Mucosa of descending colon (tissue), 3 donors: Measurements from ENCODE around the gene ASB10. TPM values are rescaled to one million over a fixed set of nuclear protein-coding genes. Genes with fewer than 3 reads are reported as not detected.
A peak's percentile ranks its signal among the peaks of the same experiment; 100 is the strongest.

ENCODE experiments used
- ATAC-seq: fragments of 200-7000 bp; cut with Tn5 transposase; one replicate; pipeline ENCODE4 v1.9.1; 2020; ENCODE audit warnings: mild to moderate bottlenecking, moderate library complexity
- DNase-seq, 3 donors: peaks; one replicate each; pipeline ENCODE4 v3.0.0-alpha.2; 2020
- H3K36me3 ChIP-seq: fragments of 200-600 bp; one replicate; pipeline ENCODE4 v1.8.0; 2021; ENCODE audit warnings: low read depth, mild to moderate bottlenecking
- H3K4me1 ChIP-seq: fragments of 200-600 bp; one replicate; pipeline ENCODE4 v1.8.0; 2021; ENCODE audit warnings: low read depth, mild to moderate bottlenecking
- H3K4me3 ChIP-seq: fragments of 200-600 bp; one replicate; pipeline ENCODE4 v1.8.0; 2021; ENCODE audit warnings: mild to moderate bottlenecking
- H3K9me3 ChIP-seq: fragments of 200-600 bp; one replicate; pipeline ENCODE4 v1.8.0; 2021; ENCODE audit warnings: mild to moderate bottlenecking
- intact Hi-C, 2 donors: fragments of 100-400 bp; cut with DNase I in 1 of 2; cut with micrococcal nuclease in 1 of 2; formaldehyde crosslinking; loops; one replicate each; pipeline versions ENCODE4 v1.11.0 to v1.11.1; 2022; cut with DNase I, micrococcal nuclease
- total RNA-seq, 3 donors: library from RNA; stranded (reverse); fragmentation: NEBNext Ultra II Directional in 2 of 3; extraction: Animal tissue kit (Norgen Biotek cat#: 25700) in 2 of 3; gene quantifications; one replicate each; pipeline versions ENCODE4 v1.2.1 to v1.2.4, GENCODE V29; 2021 to 2023
- TF ChIP-seq, protein P1 (sequence below): fragments of 200-600 bp; IDR thresholded peaks from one replicate; pipeline ENCODE4 v1.8.0; 2022; ENCODE audit warnings: antibody characterized with exemption, mild to moderate bottlenecking
- donor health status: DM: no; HTN: no; CAD: no; lungs with moderate emphysema.
- donor health status: DM: no; HTN: no; CAD: no.
- donor health status: DM: no; HTN: yes; CAD: no.

The ASB10 gene
- total RNA-seq, 3 donors from 2014 or later: not detected

DNA sequence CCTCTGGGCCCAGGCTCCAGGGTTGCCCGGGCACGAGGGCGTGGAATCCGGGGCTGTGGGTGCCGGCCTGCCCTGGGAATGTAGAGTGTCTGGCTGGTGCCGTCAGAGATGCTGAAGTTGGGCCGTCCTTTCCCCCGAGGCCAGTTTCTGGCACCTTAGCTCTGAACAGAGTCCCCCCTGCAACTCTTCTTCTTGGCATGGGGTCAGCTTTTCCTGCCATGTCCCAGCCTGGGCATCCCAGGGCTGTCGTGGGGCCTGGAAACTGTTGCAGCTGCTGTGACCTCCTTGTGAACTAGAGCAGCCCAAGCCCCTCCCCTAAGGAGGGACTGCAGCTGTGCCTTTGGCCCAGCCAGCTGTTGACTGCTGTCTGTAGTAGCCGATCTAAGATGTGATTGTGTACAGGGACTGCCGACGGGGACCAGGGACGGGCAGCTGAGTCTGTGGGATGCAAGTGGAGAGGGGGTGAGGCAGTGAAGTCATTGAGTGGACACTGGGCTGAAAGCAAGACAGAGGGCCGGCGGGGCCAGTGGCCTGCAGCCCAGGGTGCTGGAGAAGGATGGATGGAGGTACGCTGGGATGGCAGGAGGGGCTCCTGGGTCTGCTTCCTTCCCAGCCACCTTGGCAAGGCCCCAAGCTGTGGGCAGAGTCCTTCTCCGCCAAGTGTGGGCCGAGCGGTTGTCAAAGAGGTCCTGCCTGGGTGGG is 55.3 kb downstream of the ASB10 start:
- ATAC-seq: no peak
- Histone ChIP-seq H3K36me3 (no peaks in the 10 kb centered on the region), H3K4me3 (no peak overlapping the region), H3K9me3 (no peaks in the 10 kb centered on the region), H3K4me1 (peaks cover 3% of the 10 kb centered on the region)
- DNase-seq: peak in 2 of 3 donors; percentile 17 to 32
- intact Hi-C loops: no loop called here
- TF ChIP-seq, protein P1, sequence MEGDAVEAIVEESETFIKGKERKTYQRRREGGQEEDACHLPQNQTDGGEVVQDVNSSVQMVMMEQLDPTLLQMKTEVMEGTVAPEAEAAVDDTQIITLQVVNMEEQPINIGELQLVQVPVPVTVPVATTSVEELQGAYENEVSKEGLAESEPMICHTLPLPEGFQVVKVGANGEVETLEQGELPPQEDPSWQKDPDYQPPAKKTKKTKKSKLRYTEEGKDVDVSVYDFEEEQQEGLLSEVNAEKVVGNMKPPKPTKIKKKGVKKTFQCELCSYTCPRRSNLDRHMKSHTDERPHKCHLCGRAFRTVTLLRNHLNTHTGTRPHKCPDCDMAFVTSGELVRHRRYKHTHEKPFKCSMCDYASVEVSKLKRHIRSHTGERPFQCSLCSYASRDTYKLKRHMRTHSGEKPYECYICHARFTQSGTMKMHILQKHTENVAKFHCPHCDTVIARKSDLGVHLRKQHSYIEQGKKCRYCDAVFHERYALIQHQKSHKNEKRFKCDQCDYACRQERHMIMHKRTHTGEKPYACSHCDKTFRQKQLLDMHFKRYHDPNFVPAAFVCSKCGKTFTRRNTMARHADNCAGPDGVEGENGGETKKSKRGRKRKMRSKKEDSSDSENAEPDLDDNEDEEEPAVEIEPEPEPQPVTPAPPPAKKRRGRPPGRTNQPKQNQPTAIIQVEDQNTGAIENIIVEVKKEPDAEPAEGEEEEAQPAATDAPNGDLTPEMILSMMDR: no peak

DNA sequence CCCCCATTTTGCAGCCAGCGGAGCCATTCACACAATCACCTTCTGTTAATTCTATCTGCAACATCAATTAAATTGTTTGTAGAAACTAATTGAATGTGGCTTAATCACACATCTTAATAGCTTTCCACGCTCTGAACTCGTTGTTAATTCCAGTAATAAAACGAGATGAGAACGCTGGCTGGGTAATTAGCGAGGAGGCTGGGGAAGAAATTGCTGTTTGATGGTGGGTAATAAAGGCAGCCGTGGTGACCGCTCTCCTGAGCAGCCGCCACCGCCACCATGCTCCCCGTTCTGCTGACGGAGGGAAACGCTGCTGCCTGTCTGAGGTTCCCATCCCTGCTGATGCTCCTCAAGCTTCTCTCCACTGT is 55.8 kb downstream of the ASB10 start:
- H3K4me3 ChIP-seq: no peak overlapping the region
- TF ChIP-seq, protein P1: no peak
- DNase-seq (no peak), ATAC-seq (no peak)
- intact Hi-C loops: no loop called here
- H3K9me3 ChIP-seq: no peaks in the 10 kb centered on the region
- no peaks in the 10 kb centered on the region for H3K36me3 ChIP-seq
- H3K4me1 ChIP-seq: peaks cover 3% of the 10 kb centered on the region

DNA sequence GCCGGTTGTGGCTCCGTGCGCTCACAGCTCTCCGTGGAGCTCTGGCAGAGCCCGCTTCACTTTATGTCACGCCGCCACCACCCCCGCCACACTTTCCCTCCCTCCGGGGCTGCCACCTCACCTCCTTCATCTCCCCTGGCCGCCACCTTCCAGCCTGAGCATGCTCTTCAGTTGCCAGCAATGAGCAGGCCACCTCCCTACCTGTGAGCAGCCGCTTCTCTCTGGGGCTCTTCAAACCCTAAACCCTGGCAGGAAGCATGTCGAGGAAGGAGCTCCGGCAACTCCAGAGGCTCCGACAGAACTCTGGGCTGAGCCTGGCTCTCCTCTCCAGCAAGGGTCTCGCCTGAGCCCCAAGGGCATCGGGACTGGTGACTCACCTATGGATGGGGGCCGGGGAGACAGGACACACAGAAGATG is 56.3 kb downstream of the ASB10 start:
- ATAC-seq: no peak
- Histone ChIP-seq H3K4me1 (peaks cover 3% of the 10 kb centered on the region), H3K4me3 (no peak overlapping the region), H3K36me3 (no peaks in the 10 kb centered on the region), H3K9me3 (no peaks in the 10 kb centered on the region)
- TF ChIP-seq, protein P1: no peak
- peak in 2 of 3 donors; percentile 23 to 29 for DNase-seq
- intact Hi-C loops: no loop called here

DNA sequence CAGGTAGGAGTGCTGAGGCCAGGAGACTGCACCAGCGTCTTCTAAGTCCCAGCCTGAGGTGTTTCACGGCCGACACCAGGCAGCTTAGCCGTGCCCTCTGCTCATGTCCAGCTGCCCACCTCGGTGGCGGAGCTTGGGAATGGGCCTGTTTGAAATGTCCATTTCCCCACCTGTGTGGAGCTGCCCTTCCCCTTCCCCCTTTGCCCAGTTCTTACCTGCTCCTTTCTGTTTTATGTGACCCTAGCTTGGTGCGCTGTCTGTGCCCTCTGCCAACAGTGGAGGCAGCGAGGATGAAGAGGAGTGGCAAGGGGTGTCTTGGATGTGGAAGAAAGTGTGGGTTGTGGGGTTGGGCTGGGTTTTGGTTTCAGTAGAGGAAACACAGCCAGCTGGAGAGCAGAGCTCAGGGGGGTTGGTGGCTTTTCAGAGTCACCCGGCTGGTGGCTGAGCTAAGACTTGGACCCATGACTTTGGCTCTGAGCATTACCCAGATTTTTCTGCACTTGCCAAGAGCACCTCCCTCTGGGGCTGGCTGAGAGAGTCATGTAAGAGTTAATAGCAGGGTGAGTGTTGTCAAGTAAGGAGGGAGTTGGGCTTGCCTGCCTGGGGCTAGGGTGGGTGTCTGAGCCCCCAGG is 57.0 kb downstream of the ASB10 start:
- Histone ChIP-seq H3K9me3 (no peaks in the 10 kb centered on the region), H3K4me3 (no peak overlapping the region), H3K4me1 (peaks cover 10% of the 10 kb centered on the region), H3K36me3 (no peaks in the 10 kb centered on the region)
- intact Hi-C loops: loop anchor here in 1 of 2 donors (5.0 kb wide), 1 partner anchor 37 kb away; the partner anchor contains the start of gene GBX1
- DNase-seq (peak in 1 of 3 donors; percentile 15), ATAC-seq (no peak)
- TF ChIP-seq, protein P1: no peak

DNA sequence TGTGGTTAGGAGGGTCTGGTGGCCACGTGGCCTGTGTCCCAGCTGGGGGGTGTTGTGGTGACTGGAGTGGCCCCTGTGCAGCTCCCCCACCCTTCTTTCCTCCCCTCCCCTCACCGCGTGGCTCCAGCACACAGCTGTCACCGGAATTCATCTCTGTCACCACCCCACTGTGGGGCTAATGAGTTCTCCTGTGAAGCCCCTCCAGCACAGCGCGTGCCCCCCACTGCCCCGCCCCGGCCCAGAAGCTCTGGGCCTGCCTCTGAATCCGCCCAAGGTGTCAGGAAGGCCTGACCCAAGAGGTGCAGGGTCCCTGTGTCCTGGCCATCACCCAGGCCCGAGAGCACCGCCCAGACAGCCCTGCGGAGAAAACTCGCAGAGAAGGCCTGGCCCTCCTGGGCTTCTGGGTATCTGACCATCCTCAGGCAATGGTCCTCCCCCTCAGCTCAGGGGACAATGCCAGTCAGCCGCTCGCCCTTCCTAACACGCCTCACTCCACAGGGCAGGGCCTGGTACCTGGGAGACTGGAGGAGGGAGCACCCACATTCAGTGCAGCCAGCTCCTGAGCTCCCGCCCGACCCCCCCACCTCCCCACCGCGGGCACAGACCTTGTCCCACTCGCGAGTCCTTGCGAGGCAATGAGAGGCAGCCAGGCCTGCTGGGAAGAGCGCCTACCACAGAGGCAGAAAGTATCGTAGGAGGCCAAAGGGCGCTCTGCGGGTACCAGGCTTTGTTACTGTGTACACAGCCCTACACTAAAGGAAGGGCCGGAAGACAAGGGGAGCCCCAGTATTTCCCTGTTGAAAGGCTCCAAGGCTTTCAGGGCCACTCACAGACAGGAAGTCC is 57.7 kb downstream of the ASB10 start:
- no peaks in the 10 kb centered on the region for H3K36me3 ChIP-seq
- no peak overlapping the region for H3K4me3 ChIP-seq
- peaks cover 12% of the 10 kb centered on the region for H3K4me1 ChIP-seq
- no peaks in the 10 kb centered on the region for H3K9me3 ChIP-seq
- peak in 2 of 3 donors; percentile 16 to 42 for DNase-seq
- ATAC-seq: no peak
- TF ChIP-seq, protein P1: no peak
- intact Hi-C loops: loop anchor here in 1 of 2 donors (5.0 kb wide), 1 partner anchor 38 kb away; the partner anchor contains the start of gene GBX1
